GM12878 (cell line): ENCODE data around the gene CD69. TPM values are rescaled to one million over a fixed set of nuclear protein-coding genes. Genes with fewer than 3 reads are reported as not detected.
A peak's percentile ranks its signal among the peaks of the same experiment; 100 is the strongest.

Experiments
- ATAC-seq: fragments of 200-7000 bp; cut with Tn5 transposase; 3 replicates; pipeline ENCODE4 v1.9.1; 2020; ENCODE audit warnings: mild to moderate bottlenecking, moderate library complexity
- BruUV-seq: library from RNA; stranded (reverse); fragments of 400-500 nt; replicated peaks from 2 replicates; lab custom pipeline; 2021; lab: Mats Ljungman, UMichigan
- CTCF ChIA-PET: fragments of 300-600 bp; sonication (Branson Sonifier 250); formaldehyde crosslinking; extraction: SDS; loops from one replicate; lab custom pipeline; 2021; ENCODE audit warnings: inconsistent platforms; lab: Yijun Ruan, JAX
- POLR2A ChIA-PET: fragments of 350-600 bp; formaldehyde crosslinking; extraction: SDS; loops from one replicate; lab custom pipeline; 2021; ENCODE audit warnings: inconsistent platforms; lab: Charles Lee
- RAD21 ChIA-PET: fragments of 300-600 bp; sonication (Branson Sonifier 250); formaldehyde crosslinking; loops from one replicate; lab custom pipeline; 2023; ENCODE audit warnings: antibody characterized with exemption; ENCODE audit not compliant: unreplicated experiment; lab: Charles Lee
- SMC1A ChIA-PET: fragments of 300-600 bp; sonication (Branson Sonifier 250); formaldehyde crosslinking; loops from one replicate; lab custom pipeline; 2023; ENCODE audit not compliant: unreplicated experiment, uncharacterized antibody; lab: Charles Lee
- DNase-seq: peaks from one replicate; pipeline ENCODE4 v3.0.0-alpha.2; 2011; ENCODE audit warnings: low read depth, low spot score
- FAIRE-seq: peaks from 3 replicates; lab custom pipeline; 2011; peaks lifted over from hg19 to GRCh38; lab: Jason Lieb, UNC
- H2AFZ ChIP-seq: 2 replicates; pipeline ENCODE4 v1.6.0; 2011; ENCODE audit warnings: low read depth, low read length, control low read depth; ENCODE audit not compliant: control insufficient read depth
- H3K27ac ChIP-seq: 2 replicates; pipeline ENCODE4 v1.5.1; 2011; ENCODE audit warnings: control low read depth; ENCODE audit not compliant: control insufficient read depth, insufficient read depth
- H3K27me3 ChIP-seq, 2 experiments: replicated peaks in 1 of 2; 2 replicates each; pipeline versions ENCODE4 v1.6.0 to v1.6.1; 2011; ENCODE audit warnings: low read length in 1 of 2; ENCODE audit not compliant: control insufficient read depth in 2 of 2, insufficient read depth in 2 of 2
- H3K36me3 ChIP-seq, 2 experiments: 2 replicates each; pipeline ENCODE4 v1.5.1; 2011; ENCODE audit warnings: low read length in 1 of 2; ENCODE audit not compliant: control insufficient read depth in 2 of 2, insufficient read depth in 2 of 2
- H3K4me1 ChIP-seq: 2 replicates; pipeline ENCODE4 v1.6.1; 2011; ENCODE audit warnings: mild to moderate bottlenecking, low read length, moderate library complexity, mixed read lengths; ENCODE audit not compliant: control insufficient read depth, insufficient read depth
- H3K4me2 ChIP-seq: 2 replicates; pipeline ENCODE4 v1.6.0; 2011; ENCODE audit warnings: control low read depth; ENCODE audit not compliant: control insufficient read depth, insufficient read depth
- H3K4me3 ChIP-seq: fragments of 200-600 bp; sonication (generic); 2 replicates; pipeline ENCODE4 v1.5.1; 2016
- H3K79me2 ChIP-seq: 2 replicates; pipeline ENCODE4 v1.6.0; 2011; ENCODE audit warnings: low read length; ENCODE audit not compliant: control insufficient read depth, insufficient read depth
- H3K9ac ChIP-seq: 2 replicates; pipeline ENCODE4 v1.8.0; 2011; ENCODE audit warnings: low read length, control low read depth, mixed read lengths; ENCODE audit not compliant: control insufficient read depth, insufficient read depth
- H3K9me3 ChIP-seq: replicated peaks from 3 replicates; pipeline ENCODE4 v1.5.1; 2011; ENCODE audit warnings: mild to moderate bottlenecking, low read length; ENCODE audit not compliant: control insufficient read depth, insufficient read depth
- H4K20me1 ChIP-seq: 2 replicates; pipeline ENCODE4 v1.6.0; 2011; ENCODE audit not compliant: control insufficient read depth, insufficient read depth
- IKZF2 ChIP-seq, 2 experiments: fragments of 450-650 bp; IDR thresholded peaks; 2 replicates each; pipeline ENCODE4 v1.6.1; 2017; ENCODE audit warnings: mild to moderate bottlenecking in 2 of 2, moderate library complexity in 2 of 2
- LARP7 ChIP-seq: fragments of 450-650 bp; IDR thresholded peaks from 2 replicates; pipeline ENCODE4 v1.6.1; 2017; ENCODE audit warnings: mild to moderate bottlenecking
- NRF1 ChIP-seq: conservative IDR thresholded peaks from 2 replicates; pipeline ENCODE4 v1.6.1; 2011; ENCODE audit warnings: mild to moderate bottlenecking, low read depth, low read length, improper control_type of control experiment
- POLR2AphosphoS5 ChIP-seq: IDR thresholded peaks from 2 replicates; pipeline ENCODE4 v1.6.1; 2011; ENCODE audit warnings: mild to moderate bottlenecking, low read length, inconsistent platforms
- WGBS: methylation state at CpG from one replicate; pipeline ENCODE4 v1.1.6; 2016; ENCODE audit warnings: low lambda C conversion rate; ENCODE audit not compliant: insufficient replicate concordance, insufficient coverage; ENCODE audit errors: missing lambda C conversion rate; 5-methylcytosine and 5-hydroxymethylcytosine counted together
- in situ Hi-C: fragments of 300-500 bp; cut with MboI; formaldehyde crosslinking; loops from 9 replicates; pipeline ENCODE4 v1.14.3; 2018; ENCODE audit warnings: mixed read lengths
- intact Hi-C: fragments of 100-400 bp; cut with micrococcal nuclease; formaldehyde crosslinking; loops from one replicate; pipeline ENCODE4 v1.14.2; 2022; ENCODE audit not compliant: unreplicated experiment
- polyA plus RNA-seq, 11 experiments: library from polyadenylated mRNA; depleted of rRNA in 4 of 11; unstranded in 6 of 11; stranded (reverse) in 5 of 11; fragments of >200 nt; fragmentation: Nextera tagmentation in 4 of 11; fragmentation: Illumina TruSeq in 1 of 11; extraction: Ambion mirVana in 4 of 11; extraction: Trizol in 1 of 11; gene quantifications; 1 replicate in 1 of 11; 2 replicates in 10 of 11; pipeline versions ENCODE4 v1.2.1 to v1.2.3, GENCODE V29; 2011 to 2016; ENCODE audit warnings: inconsistent platforms in 2 of 11, missing spikeins in 2 of 11, low read depth in 1 of 11
- total RNA-seq, 4 experiments: library from RNA; depleted of rRNA in 3 of 4; stranded (reverse); fragments of >200 nt in 3 of 4; fragmentation: Illumina TruSeq in 1 of 4; extraction: Trizol in 1 of 4; gene quantifications; 2 replicates each; pipeline versions ENCODE4 v1.2.1 to v1.2.3, GENCODE V29; 2013 to 2021
- TF ChIP-seq, protein P1 (sequence below): fragments of 450-650 bp; IDR thresholded peaks from 2 replicates; pipeline ENCODE4 v1.6.1; 2017; ENCODE audit warnings: antibody characterized with exemption, mild to moderate bottlenecking, moderate library complexity

The CD69 gene
- total and polyA plus RNA-seq, 10 of the 15 experiments (the other 5 are each of a cell fraction or from before 2014, with no cell fraction given) = 7.3 to 156 (median 15.0) TPM

GRCh38 chr12:9753073-9753472, 7.6 kb downstream of the CD69 start:
- Histone ChIP-seq H3K79me2 (peaks cover 17% of the 10 kb centered on the region), H3K9ac (no peak overlapping the region), H3K9me3 (no peaks in the 10 kb centered on the region), H3K4me3 (no peak overlapping the region), H3K36me3 (peaks cover 0 to 14% of the 10 kb centered on the region in 2 experiments; a peak in 3 of 4 replicates), H3K27me3 (no peaks in the 10 kb centered on the region), H3K4me1 (no peaks in the 10 kb centered on the region), H2AFZ (no peak overlapping the region), H3K27ac (no peak overlapping the region), H3K4me2 (no peak overlapping the region), H4K20me1 (no peaks in the 10 kb centered on the region)
- no peak for FAIRE-seq
- peak; percentile 1; the same call in 2 of the 3 replicates for ATAC-seq
- 74% methylated on average over 2 of the region's 2 CpGs for WGBS
- in situ Hi-C loops (loop anchor here (5.0 kb wide), 1 partner anchor 44 kb away; no protein-coding TSS in a partner anchor), intact Hi-C loops (loop anchor here (5.0 kb wide), 1 partner anchor 114 kb away; the partner anchor contains the start of gene CLEC2B)
- ChIA-PET POLR2A (interaction anchor here (1.3 kb wide), 2 partner anchors 8 to 9 kb away, joined by 3 to 4 read pairs; partner anchors contain the start of gene CD69), CTCF (interaction anchor here (1.5 to 19.3 kb wide), 5 partner anchors 7 to 102 kb away, joined by 4 to 835 read pairs (median 67); partner anchors contain the start of gene CD69), RAD21 (interaction anchor here (0.6 to 17.5 kb wide), 5 partner anchors 7 to 190 kb away, joined by 3 to 577 read pairs (median 58); partner anchors contain the start of gene CD69), SMC1A (interaction anchor here (1.1 to 22.8 kb wide), 4 partner anchors 8 to 84 kb away, joined by 4 to 814 read pairs (median 64); partner anchors contain the start of genes CD69 and CLEC2D)
- TF ChIP-seq IKZF2 (IDR thresholded peaks at IDR 0.05) = 0 out of 4 replicates have a peak, but pooled peaks of 1 of the 2 experiments have one; percentile 56
- TF ChIP-seq POLR2AphosphoS5 = peak; percentile 51; the same call in 1 of the 2 replicates
- TF ChIP-seq LARP7 = no peak
- TF ChIP-seq, protein P1, sequence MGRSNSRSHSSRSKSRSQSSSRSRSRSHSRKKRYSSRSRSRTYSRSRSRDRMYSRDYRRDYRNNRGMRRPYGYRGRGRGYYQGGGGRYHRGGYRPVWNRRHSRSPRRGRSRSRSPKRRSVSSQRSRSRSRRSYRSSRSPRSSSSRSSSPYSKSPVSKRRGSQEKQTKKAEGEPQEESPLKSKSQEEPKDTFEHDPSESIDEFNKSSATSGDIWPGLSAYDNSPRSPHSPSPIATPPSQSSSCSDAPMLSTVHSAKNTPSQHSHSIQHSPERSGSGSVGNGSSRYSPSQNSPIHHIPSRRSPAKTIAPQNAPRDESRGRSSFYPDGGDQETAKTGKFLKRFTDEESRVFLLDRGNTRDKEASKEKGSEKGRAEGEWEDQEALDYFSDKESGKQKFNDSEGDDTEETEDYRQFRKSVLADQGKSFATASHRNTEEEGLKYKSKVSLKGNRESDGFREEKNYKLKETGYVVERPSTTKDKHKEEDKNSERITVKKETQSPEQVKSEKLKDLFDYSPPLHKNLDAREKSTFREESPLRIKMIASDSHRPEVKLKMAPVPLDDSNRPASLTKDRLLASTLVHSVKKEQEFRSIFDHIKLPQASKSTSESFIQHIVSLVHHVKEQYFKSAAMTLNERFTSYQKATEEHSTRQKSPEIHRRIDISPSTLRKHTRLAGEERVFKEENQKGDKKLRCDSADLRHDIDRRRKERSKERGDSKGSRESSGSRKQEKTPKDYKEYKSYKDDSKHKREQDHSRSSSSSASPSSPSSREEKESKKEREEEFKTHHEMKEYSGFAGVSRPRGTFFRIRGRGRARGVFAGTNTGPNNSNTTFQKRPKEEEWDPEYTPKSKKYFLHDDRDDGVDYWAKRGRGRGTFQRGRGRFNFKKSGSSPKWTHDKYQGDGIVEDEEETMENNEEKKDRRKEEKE = 0 out of 2 replicates have a peak, but pooled peaks have one; percentile 14
- no peak for TF ChIP-seq NRF1
- BruUV-seq = no TSS peak
- no peak for DNase-seq
